NCI-H82 treated with DMSO at 0.1 percent for 48 hours (cell line): ENCODE results near the gene NAGK.
A peak's percentile ranks its signal among the peaks of the same experiment; 100 is the strongest.
"Not testable (repeated sequence)": the region's sequence is repeated elsewhere in the genome, so short reads cannot be mapped to it uniquely, and the experiment has no call there.

Source experiments
- DNase-seq: peaks from one replicate; lab custom pipeline; 2025; ENCODE audit not compliant: unreplicated experiment; lab: John Stamatoyannopoulos, UW

The NAGK gene

DNA sequence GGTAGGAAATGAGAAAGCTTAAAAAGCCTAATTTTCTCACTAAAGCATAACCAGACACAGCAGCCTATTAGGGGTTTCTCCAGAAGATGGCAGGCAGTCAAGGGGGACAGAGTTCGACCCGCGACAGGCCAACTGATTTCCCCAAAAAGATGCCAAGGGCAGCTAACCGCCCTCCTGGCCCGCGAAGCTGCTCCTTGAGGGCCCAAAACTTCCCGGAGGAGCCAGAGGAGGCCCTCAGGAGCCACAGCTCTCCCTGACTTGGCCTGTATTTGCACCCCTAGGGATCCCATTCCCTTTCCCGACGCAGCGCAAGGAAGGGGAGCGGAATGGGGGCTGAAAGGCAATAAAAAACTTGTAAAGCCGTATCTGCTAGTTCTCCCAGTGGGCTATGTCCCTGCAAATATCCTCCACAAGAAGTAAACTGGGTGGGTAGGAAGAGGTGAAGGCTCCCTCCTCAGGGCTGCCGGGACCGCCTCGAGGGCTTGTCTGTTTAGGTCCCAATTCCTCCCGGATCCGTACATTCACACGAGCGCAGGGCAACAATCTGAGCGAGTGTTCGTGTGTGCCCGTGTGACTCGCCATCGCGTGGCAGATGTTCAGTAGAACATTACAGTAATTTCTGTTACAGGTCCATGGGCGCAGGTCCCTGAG lies 756 bp upstream of the NAGK start:
- DNase-seq: no peak

DNA sequence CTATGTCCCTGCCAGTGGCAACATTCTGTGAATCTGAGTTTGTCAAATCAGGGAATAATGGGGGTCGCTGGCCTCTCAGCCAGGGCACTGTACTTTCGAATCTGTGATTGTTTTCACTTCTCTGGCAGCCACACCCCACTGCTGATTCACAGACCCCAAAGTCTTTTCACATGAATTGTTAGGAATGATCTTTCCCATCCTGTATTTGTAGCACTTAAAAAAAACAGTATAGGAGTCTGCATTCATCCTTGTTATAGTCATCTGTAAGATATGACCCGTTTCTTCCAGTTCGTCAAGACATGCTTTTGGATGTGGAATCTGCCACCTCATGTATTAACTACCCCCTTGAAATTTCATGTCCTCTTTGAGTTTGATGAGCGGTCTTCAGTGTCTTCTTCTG lies 928 bp downstream of the NAGK start:
- DNase-seq: no peak

DNA sequence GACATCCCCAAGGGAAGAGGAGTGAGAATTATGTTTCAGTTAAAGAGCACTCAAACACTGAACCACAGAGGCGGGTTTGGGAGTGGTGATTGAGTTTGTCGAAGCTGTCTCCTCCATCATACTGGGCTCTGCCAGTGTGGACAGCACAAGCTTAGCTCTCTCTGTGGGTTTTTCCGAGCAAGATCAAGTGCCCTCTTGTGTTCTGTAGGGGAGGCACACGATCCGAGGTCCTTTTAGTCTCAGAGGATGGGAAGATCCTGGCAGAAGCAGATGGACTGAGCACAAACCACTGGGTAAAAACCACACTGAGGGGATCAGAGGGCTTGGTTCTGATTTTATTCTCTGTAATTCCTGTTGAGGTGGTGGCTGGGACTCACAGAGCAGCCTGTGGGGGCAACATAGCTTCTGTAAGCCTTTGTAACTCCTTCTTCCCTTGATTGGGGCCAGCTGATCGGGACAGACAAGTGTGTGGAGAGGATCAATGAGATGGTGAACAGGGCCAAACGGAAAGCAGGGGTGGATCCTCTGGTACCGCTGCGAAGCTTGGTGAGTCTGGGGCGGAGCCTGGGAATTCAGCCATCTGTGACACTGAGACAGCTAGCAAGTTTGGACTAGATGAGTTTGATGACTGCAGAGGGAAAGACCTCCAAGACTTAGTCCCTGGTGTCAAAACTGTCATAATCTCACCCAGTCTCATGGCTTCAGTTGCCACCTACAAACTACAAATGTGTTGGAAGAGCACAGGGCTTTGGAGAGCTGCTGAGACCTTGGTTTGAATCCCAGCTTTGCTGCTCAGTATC lies 2.0 kb downstream of the NAGK start:
- peak; percentile 10 for DNase-seq

DNA sequence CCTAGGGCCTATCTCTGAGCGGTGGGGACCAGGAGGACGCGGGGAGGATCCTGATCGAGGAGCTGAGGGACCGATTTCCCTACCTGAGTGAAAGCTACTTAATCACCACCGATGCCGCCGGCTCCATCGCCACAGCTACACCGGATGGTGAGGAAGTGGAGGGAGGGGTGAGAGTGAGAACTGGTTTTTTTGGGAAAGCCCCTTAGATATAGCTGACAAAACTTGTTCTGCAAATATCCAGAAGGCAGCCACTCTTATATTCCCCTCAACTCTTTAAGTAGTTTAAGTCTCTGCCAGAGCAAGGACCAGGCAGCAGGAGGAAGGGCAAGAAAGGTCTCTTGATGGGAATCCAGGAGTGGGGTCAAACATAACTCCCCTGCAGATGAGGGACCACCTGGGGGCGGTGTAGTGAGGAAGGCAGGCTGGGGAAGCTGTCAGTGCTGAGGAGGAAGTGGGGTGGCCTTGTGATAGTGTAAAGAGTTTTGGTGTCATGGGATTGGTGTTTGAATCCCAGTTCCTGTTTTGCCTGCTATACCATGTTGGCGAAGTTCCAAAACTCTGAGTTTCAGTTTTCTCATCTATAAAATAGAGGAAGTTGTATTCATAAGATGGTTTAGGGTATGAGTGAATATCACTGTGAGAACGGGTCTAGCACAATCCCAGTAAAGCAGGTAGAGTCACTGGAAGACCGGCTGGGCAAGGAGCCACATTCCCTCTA lies 3.4 kb downstream of the NAGK start:
- DNase-seq: no peak

DNA sequence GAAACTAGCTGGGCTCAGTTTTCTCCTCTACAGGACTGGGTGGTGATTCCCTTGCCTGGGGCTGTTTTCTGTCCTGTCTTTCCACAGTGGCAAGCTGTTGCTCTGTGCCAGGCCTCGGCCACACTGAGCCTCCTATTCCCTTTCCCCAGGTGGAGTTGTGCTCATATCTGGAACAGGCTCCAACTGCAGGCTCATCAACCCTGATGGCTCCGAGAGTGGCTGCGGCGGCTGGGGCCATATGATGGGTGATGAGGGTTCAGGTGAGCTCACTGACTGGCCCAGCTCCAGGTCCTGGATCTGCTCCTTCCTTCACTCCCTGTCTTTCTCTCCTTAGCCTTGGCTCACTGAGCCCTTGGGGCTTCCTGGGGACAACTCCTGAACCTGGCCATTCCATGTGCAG lies 4.0 kb downstream of the NAGK start:
- DNase-seq: no peak

DNA sequence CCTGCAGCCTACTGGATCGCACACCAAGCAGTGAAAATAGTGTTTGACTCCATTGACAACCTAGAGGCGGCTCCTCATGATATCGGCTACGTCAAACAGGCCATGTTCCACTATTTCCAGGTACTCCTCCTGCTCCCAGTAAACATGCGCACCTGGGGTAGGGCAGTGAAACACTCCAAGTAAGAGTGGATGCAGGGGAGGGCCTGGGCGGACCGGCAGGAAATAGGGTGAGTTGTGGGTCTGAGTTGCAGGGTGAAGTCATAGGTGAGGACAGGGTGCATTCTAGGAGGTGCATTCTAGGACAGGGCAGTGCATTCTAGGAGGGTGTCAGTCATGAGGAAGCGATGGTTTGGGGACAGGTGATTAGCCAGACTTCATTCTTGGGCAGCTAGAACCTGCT lies 5.0 kb downstream of the NAGK start:
- no peak for DNase-seq

DNA sequence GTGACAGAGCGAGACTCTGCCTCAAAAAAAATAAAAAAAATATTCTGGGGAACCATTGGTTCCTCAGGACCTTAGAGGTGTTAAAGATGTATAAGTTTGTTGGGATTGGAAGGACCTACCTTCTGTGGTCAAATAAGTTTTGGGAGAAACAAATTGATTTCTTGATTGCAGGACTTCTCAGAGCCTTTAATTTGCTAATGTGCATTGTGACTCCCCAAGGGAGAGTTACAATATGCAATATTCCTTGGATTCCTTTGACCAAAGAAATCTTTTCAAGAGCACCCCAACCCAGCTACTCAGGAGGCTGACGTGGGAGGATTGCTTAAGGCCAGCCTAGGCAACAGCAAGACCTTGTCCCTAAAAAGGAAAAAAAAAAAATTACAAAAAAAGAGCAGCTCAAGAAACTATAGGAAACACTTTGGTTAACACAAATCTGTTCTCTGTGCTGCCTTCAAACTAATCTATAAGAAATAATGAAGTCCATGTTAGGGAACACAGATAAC lies 6.5 kb downstream of the NAGK start:
- DNase-seq: no peak

DNA sequence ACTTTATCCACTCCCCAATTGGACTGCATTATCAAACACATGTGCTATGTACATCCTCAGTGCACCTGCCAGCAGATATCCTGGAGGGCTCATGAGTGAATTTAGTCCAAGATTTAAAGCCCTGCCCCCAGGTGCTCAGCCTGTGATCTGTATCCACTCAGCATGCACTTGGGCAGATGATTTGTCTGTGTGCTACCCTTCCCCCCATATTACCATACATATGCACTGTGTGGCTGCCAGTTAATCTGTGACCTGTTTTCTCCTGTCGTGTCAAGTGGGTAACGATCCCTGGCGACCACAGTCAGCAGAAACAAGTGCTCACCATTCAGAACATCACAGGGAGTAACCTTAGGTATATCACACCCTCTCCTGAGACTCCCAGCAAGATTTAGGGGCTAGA lies 10.2 kb downstream of the NAGK start:
- no peak for DNase-seq

DNA sequence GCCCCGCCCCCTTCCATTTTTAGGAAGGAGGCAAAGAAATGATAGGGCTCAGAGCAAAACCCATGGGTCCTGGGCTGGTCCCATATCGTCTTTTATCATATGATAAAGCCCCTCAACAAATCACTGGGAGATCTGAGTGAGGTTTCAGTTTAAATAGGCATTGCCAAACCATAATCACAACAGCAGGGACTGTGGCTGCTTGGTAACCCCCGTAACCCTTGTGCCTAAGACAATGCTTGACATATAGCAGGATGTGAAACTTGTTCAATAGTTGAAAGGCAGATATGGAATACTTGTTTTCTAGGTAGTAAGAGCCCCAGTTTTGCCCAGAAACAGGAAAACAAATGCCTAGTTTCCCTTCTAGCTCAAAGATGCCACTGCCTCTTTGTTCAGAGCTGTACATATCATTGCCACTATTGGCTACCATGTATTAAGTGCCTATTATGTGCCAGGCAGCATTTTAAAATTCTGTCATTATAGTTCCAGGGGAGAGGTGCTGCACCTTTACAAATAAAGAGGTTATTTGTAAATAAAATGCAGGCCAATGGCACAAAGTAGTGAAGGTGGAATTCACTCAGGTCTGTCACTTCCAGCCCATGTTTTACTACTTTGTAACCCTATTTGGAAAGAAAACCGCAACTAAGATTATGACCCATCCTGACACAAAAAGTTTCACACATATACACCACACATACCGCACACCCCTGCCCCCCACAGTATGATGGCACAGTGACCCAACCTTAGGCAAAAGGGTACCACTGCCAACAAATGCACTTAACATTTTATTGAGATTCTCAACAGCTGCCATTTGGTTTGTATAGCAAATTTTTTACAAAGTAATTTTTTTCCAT lies 14.2 kb downstream of the NAGK start:
- no peak for DNase-seq

DNA sequence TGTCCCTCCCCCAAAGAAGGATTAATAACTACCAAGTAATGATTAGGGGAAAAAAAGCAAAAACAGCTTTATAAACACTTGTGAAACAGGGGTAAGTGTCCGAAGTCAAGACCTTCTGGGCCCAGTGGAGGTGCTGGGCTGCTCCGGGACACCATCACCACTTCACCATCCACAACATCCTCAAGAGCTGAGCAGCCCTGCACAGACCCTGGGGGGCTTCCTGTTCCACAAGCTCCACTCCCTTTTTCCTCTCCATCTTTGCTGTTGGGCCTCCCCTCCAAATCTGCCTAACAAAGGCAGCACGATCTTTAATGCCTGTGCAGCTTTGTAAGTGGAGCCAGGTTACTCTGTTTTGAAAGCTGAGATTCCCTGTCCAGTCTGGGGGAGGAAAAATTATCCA lies 14.8 kb downstream of the NAGK start:
- not testable (repeated sequence) for DNase-seq

DNA sequence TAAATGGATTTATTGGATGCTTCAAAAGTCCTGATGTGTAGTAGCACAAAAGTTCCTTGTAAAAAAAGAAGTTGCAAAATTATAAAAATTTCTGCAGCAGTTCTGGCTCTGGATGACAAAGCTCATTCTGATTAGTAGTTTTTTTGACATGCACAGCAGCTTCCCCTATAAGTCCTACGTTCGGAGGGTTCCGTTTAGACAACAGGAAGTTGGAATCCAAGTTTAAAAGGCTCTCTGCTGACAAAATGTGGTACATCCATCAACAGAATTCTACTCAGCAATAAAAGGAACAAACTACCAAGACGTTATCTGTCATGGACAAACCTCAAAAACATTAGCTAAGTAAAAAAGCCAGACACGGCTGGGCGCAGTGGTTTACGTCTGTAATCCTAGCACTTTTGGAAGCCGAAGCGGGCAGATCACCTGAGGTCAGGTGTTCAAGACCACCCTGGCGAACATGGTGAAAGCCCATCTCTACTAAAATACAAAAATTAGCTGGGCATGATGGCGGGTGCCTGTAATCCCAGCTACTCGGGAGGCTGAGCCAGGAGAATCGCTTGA lies 15.4 kb downstream of the NAGK start:
- not testable (repeated sequence) for DNase-seq

DNA sequence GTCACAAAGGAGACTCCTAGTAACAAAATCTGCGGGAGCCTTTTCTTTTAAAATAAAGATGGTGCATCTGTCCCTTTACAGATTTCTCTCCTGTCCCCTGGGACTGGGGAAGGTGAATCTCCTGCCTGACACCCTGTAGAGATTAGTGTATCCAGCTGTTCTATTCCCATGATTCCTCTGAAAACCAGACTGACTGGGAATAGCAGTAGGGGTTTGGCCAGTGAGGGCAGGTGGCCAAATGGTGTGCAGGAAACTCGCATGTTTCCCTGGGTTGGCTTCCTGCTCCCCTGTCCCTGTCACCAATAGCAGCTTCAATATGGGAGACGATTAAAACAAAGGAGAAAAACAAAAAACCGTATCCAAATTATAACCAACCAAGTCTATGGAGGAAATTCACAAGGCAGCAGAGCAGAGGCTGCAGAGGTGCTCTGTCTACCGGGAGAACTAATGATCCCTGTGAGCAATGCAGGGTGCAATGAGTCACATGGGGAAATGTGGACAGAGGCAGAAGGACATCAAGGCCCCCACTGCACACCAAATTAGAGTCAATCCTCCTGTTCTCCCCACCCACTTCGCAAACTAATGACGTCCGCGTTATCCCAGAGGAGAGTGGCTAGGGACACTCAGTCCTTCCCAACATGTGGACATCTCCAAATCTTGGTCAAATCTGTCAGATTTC lies 17.0 kb downstream of the NAGK start:
- DNase-seq: peak; percentile 60

DNA sequence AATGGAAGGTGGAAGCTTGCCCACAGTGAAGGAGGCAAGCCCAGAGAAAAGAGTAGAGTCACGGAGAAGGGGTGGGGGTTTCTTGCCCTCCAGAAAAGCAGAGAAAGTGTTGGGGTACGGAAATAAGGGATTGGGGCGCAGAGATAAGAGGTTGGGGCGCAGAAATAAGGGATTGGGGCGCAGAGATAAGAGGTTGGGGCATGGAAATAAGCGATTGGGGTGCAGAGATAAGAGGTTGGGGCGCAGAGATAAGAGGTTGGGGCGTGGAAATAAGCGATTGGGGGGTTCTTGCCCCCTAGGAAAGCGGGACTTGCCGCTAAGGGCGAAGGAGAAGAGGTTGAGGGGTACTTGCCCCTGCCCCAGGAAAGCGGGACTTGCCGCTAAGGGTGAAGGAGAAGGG lies 21.0 kb downstream of the NAGK start:
- not testable (repeated sequence) for DNase-seq

DNA sequence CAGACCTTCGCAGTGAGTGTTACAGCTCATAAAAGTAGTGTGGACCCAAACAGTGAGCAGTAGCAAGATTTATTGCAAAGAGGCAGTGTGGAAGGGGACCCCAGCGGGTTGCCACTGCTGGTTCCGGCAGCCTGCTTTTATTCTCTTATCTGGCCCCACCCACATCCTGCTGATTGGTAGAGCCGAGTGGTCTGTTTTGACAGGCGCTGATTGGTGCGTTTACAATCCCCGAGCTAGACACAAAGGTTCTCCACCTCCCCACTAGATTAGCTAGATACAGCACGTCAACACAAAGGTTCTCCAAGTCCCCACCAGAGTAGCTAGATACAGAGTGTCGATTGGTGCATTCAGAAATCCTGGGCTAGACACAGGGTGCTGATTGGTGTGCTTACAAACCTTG lies 23.4 kb downstream of the NAGK start:
- DNase-seq: not testable (repeated sequence)

DNA sequence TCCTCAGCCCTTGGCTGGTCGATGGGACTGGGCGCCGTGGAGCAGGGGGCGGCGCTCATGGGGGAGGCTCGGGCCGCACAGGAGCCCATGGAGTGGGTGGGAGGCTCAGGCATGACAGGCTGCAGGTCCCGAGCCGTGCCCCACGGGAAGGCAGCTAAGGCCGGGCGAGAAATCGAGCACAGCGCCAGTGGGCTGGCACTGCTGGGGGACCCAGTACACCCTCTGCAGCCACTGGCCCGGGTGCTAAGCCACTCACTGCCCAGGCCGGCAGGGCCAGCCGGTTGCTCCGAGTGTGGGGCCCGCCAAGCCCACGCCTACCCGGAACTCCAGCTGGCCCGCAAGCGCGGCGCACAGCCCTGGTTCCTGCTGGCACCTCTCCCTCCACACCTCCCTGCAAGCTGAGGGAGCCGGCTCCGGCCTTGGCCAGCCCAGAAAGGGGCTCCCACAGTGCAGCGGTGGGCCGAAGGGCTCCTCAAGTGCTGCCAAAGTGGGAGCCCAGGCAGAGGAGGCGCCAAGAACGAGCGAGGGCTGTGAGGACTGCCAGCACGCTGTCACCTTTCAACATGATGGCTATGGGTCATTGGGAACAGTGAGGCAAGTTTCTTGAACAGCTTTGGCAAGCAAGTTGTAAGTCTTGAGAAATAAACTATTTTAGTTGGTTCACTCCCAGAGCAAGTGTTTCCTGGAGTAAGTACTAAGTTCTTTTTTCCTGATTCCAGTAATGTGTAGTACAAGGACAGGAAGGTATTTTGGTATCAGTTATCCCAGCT lies 24.2 kb downstream of the NAGK start:
- not testable (repeated sequence) for DNase-seq

DNA sequence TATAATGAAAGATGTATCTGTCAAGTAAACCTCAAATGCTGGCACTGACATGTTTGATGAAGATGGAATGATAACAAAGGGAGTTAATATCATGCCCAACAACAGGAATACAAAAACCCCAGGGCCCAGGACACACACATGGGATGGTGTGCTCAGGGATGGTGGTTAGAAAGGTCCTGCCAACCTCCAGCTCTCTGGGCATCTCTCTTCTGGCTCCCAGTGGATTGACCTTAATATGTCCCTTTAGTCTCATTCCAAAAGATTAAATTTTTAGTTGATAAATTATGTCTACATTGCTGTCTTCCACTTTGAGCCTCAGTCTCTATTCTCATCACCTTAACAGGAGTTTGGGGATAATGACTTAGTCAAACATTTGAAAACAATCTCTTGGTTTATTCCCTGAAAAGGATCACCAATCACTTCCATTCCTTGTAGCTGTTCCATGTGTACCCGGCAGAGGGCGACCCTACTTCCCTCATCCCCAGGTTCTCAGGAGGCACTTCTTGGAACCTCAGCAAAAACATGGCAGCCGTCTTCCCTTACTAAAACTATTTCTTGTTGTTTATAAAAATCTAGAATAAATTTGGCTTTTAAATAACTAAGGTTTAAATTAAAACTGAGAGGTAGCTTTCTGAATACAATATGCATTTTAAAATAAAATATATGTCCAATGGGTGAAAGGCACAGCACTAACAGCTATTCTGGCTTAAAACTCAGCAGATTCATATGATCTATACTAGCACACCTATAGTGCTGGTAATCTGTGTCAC lies 31.9 kb downstream of the NAGK start:
- DNase-seq: peak; percentile 60

DNA sequence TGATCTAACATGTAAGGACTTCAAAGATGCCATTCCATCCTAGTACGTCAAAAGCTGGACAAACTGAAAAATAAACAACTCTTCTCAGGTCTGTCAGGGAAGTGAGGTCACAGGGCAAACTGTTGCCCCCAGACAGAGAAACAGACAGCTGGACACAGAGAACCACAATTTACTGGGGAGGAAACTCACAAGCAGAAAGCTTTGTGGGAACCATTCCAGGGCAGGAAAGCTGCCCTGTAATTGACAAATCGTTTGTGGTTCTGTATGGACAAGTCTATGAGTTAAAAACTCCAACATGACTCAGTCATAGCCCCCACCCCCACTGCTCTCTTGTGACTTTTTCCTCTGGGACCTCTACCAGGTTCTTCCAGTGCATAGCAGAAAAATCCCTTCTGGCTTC lies 33.2 kb downstream of the NAGK start:
- no peak for DNase-seq

DNA sequence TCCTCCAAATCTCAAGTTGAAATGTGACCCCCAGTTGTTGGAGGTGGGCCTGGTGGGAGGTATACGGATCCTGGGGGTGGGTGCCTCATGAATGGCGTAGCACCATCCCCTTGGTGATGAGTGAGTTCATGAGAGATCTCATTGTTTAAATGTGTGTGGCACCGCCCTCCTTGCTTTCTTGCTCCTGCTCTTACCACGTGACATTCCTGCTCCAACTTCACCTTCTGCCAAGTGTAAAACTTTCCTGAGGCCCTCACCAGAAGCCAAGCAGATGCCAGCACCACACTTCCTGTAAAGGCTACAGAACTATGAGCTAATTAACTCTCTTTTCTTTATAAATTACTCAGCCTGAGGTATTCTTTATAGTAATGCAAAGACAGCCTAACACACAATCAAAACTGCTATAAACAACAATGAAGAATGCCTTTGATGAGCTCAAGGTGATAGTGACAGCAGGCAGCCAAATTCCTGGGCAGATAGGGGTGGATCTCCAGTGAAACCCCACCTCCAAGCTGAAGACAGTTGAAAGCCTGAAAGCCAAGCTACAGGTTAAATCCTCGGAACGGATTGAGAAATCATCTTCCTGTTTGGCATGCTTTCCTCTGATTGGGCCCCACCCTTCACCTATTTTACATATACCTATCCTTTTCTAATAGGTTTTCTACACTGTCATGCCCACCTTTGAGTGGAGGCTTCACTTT lies 34.7 kb downstream of the NAGK start:
- DNase-seq: no peak
